Neutrophil (primary cell): ENCODE results near the gene KREMEN1.

Experiments
- H3K27ac ChIP-seq: fragments of 200-600 bp; sonication (generic); 2 replicates; pipeline ENCODE4 v1.5.1; 2016; ENCODE audit warnings: mild to moderate bottlenecking, moderate library complexity
- H3K27me3 ChIP-seq: fragments of 200-600 bp; sonication (generic); 2 replicates; pipeline ENCODE4 v1.6.0; 2016; ENCODE audit warnings: mild to moderate bottlenecking
- H3K36me3 ChIP-seq: fragments of 200-600 bp; sonication (generic); 2 replicates; pipeline ENCODE4 v1.5.1; 2017
- H3K4me1 ChIP-seq, 2 experiments: fragments of 200-600 bp in 1 of 2; sonication (generic) in 1 of 2; 1 replicate in 1 of 2; 2 replicates in 1 of 2; pipeline versions ENCODE4 v1.5.1 to v1.6.1; 2013 to 2016; ENCODE audit warnings: low read depth in 1 of 2, low read length in 1 of 2, mild to moderate bottlenecking in 1 of 2, moderate library complexity in 1 of 2; ENCODE audit not compliant: control insufficient read depth in 1 of 2, insufficient read depth in 1 of 2
- H3K4me3 ChIP-seq, 2 experiments: fragments of 200-600 bp in 1 of 2; sonication (generic) in 1 of 2; 1 replicate in 1 of 2; 2 replicates in 1 of 2; pipeline ENCODE4 v1.5.1; 2013 to 2016; ENCODE audit warnings: low read depth in 1 of 2, low read length in 1 of 2, mild to moderate bottlenecking in 1 of 2, moderate library complexity in 1 of 2
- H3K9me3 ChIP-seq: fragments of 200-600 bp; sonication (generic); 2 replicates; pipeline ENCODE4 v1.5.1; 2016
- CTCF ChIP-seq: fragments of 200-600 bp; sonication (generic); IDR thresholded peaks from 2 replicates; pipeline ENCODE4 v1.5.1; 2016; ENCODE audit warnings: antibody characterized with exemption

Gene KREMEN1

GRCh38 chr22:29043906-29044575 is 28.8 kb upstream of the KREMEN1 start:
- no peak for TF ChIP-seq CTCF
- no peaks in the 10 kb centered on the region for H3K9me3 ChIP-seq
- H3K4me3 ChIP-seq = no peak overlapping the region
- no peaks in the 10 kb centered on the region for H3K36me3 ChIP-seq
- peaks cover 0 to 3% of the 10 kb centered on the region in 2 experiments for H3K4me1 ChIP-seq
- H3K27ac ChIP-seq = no peak overlapping the region
- no peaks in the 10 kb centered on the region for H3K27me3 ChIP-seq

- peaks cover 0 to 3% of the 10 kb centered on the region in 2 experiments for H3K4me1 ChIP-seq
- no peak for TF ChIP-seq CTCF
- no peaks in the 10 kb centered on the region for H3K27me3 ChIP-seq
- no peaks in the 10 kb centered on the region for H3K36me3 ChIP-seq
- H3K27ac ChIP-seq = no peak overlapping the region
- H3K9me3 ChIP-seq = no peaks in the 10 kb centered on the region
- no peak overlapping the region for H3K4me3 ChIP-seq
These were observed 28.1 kb upstream of the KREMEN1 start for GRCh38 chr22:29044657-29045176.

- Histone ChIP-seq H3K4me3 (no peak overlapping the region), H3K36me3 (no peaks in the 10 kb centered on the region)
These were observed 23.8 kb upstream of the KREMEN1 start for GRCh38 chr22:29048822-29049654.

GRCh38 chr22:29049655-29050263 is 23.1 kb upstream of the KREMEN1 start:
- no peak overlapping the region for H3K4me3 ChIP-seq
- H3K36me3 ChIP-seq = no peaks in the 10 kb centered on the region
- H3K9me3 ChIP-seq = no peaks in the 10 kb centered on the region
- H3K27ac ChIP-seq = no peak overlapping the region
- H3K27me3 ChIP-seq = no peaks in the 10 kb centered on the region
- TF ChIP-seq CTCF = no peak
- H3K4me1 ChIP-seq = no peaks in the 10 kb centered on the region

More at GRCh38 chr22:29048822-29049654, 23.8 kb upstream of the KREMEN1 start:
- Histone ChIP-seq H3K9me3 (no peaks in the 10 kb centered on the region), H3K27me3 (no peaks in the 10 kb centered on the region), H3K27ac (no peak overlapping the region), H3K4me1 (no peaks in the 10 kb centered on the region)
- no peak for TF ChIP-seq CTCF

- no peaks in the 10 kb centered on the region for H3K27me3 ChIP-seq
- no peak overlapping the region for H3K4me3 ChIP-seq
- H3K9me3 ChIP-seq = no peaks in the 10 kb centered on the region
- H3K4me1 ChIP-seq = no peaks in the 10 kb centered on the region
- no peaks in the 10 kb centered on the region for H3K36me3 ChIP-seq
- no peak overlapping the region for H3K27ac ChIP-seq
- no peak for TF ChIP-seq CTCF
These were observed 22.4 kb upstream of the KREMEN1 start for GRCh38 chr22:29050457-29050856.
